ENCODE data around the gene NFKBIB.

Gene NFKBIB

DNA sequence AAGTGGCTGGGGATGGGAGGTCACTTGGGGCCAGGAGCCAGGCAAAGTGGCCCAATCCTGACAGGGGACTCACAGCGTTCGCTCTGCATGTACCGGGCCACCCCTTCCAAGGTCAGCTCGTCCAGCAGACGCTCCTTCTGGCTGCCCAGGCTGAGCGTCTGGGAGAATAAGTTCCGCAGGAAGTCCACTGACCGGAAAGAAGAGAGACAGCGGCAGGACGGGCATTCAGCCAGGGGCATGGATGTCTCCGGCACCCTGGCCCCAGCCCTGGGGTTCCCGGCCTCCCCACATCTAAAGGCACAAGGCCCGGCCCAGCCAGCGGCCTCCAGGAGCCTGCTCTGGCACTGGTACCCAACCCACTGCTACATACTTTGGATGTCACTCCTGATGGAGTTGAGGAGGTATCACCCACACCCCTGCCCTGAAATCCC is 6.4 kb upstream of the NFKBIB start:
- no peak overlapping the region for H3K4me3 ChIP-seq (ENCODE audit: low read depth, low read length)
- H3K4me1 ChIP-seq (ENCODE audit: control insufficient read depth, insufficient read depth, low read length): no peaks in the 10 kb centered on the region
- no peak overlapping the region for H3K9ac ChIP-seq (ENCODE audit: low read depth, low read length)
- no peaks in the 10 kb centered on the region for H3K9me3 ChIP-seq (ENCODE audit: control insufficient read depth, insufficient read depth, low read length)
- no peaks in the 10 kb centered on the region for H3K36me3 ChIP-seq (ENCODE audit: control insufficient read depth, insufficient read depth, low read length)
- peaks cover 6% of the 10 kb centered on the region for H3K27me3 ChIP-seq (ENCODE audit: control insufficient read depth, insufficient read depth, low read length)

GRCh38 chr19:38894968-38895367 is 4.8 kb upstream of the NFKBIB start:
- H3K9ac ChIP-seq (ENCODE audit: low read depth, low read length): no peak overlapping the region
- peaks cover 14% of the 10 kb centered on the region for H3K27me3 ChIP-seq (ENCODE audit: control insufficient read depth, insufficient read depth, low read length)
- H3K36me3 ChIP-seq (ENCODE audit: control insufficient read depth, insufficient read depth, low read length): no peaks in the 10 kb centered on the region
- no peak overlapping the region for H3K4me3 ChIP-seq (ENCODE audit: low read depth, low read length)
- H3K9me3 ChIP-seq (ENCODE audit: control insufficient read depth, insufficient read depth, low read length): no peaks in the 10 kb centered on the region
- no peaks in the 10 kb centered on the region for H3K4me1 ChIP-seq (ENCODE audit: control insufficient read depth, insufficient read depth, low read length)

GRCh38 chr19:38898788-38899446 is 852 bp upstream of the NFKBIB start:
- Histone ChIP-seq H3K4me1 (ENCODE audit: control insufficient read depth, insufficient read depth, low read length) (peaks cover 6% of the 10 kb centered on the region), H3K36me3 (ENCODE audit: control insufficient read depth, insufficient read depth, low read length) (no peaks in the 10 kb centered on the region), H3K9me3 (ENCODE audit: control insufficient read depth, insufficient read depth, low read length) (no peaks in the 10 kb centered on the region), H3K4me3 (ENCODE audit: low read depth, low read length) (peak overlapping the region; percentile 85), H3K27me3 (ENCODE audit: control insufficient read depth, insufficient read depth, low read length) (peaks cover 14% of the 10 kb centered on the region), H3K9ac (ENCODE audit: low read depth, low read length) (no peak overlapping the region)

DNA sequence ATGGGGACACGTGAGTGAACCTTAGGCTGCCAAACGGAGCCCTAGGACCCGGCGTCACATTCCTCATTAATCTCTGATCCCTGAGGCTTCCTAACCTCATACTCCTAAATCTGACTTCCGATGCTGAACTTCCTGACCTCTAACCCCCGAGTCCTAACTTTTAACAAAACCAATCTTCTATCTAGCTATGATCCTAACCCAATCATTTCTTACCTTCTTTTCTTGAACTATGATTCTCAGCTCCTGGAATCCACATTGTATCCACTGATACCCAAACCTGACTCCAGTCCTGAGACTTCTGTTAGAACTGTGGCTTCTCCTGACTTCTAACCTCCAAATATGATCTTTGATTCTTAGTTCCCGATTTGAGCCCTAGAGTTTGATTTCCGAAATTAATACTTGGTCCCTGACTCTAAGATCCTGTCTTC is 447 bp downstream of the NFKBIB start:
- H3K27me3 ChIP-seq (ENCODE audit: control insufficient read depth, insufficient read depth, low read length): peaks cover 14% of the 10 kb centered on the region
- H3K9me3 ChIP-seq (ENCODE audit: control insufficient read depth, insufficient read depth, low read length): no peaks in the 10 kb centered on the region
- peaks cover 6% of the 10 kb centered on the region for H3K4me1 ChIP-seq (ENCODE audit: control insufficient read depth, insufficient read depth, low read length)
- no peak overlapping the region for H3K9ac ChIP-seq (ENCODE audit: low read depth, low read length)
- H3K36me3 ChIP-seq (ENCODE audit: control insufficient read depth, insufficient read depth, low read length): peaks cover 7% of the 10 kb centered on the region
- H3K4me3 ChIP-seq (ENCODE audit: low read depth, low read length): peak overlapping the region; percentile 62

- H3K4me3 ChIP-seq (ENCODE audit: low read depth, low read length): peak overlapping the region; percentile 62
- peaks cover 12% of the 10 kb centered on the region for H3K36me3 ChIP-seq (ENCODE audit: control insufficient read depth, insufficient read depth, low read length)
- H3K4me1 ChIP-seq (ENCODE audit: control insufficient read depth, insufficient read depth, low read length): peaks cover 6% of the 10 kb centered on the region
- no peaks in the 10 kb centered on the region for H3K9me3 ChIP-seq (ENCODE audit: control insufficient read depth, insufficient read depth, low read length)
- H3K9ac ChIP-seq (ENCODE audit: low read depth, low read length): no peak overlapping the region
- peaks cover 14% of the 10 kb centered on the region for H3K27me3 ChIP-seq (ENCODE audit: control insufficient read depth, insufficient read depth, low read length)
These were observed 998 bp downstream of the NFKBIB start for GRCh38 chr19:38900743-38901190.

DNA sequence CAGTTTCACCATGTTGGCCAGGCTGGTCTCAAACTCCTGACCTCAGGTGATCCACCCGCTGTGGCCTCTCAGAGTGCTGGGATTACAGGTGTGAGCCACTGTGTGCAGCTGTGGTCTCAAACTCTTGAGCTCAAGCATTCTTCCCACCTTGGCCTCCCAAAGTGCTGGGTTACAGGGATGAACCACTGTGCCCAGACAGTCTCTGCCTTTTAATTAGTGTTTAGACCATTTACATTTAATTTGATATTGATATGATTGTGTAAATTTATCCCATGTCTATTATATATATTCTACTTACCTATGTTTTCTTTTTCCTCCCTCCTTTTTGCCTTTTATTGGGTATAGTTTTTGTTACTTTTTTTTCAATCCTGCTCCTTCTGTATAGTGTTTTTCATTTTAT is 1.9 kb downstream of the NFKBIB start:
- Histone ChIP-seq H3K9me3 (ENCODE audit: control insufficient read depth, insufficient read depth, low read length) (no peaks in the 10 kb centered on the region), H3K36me3 (ENCODE audit: control insufficient read depth, insufficient read depth, low read length) (peaks cover 14% of the 10 kb centered on the region), H3K27me3 (ENCODE audit: control insufficient read depth, insufficient read depth, low read length) (peaks cover 14% of the 10 kb centered on the region), H3K9ac (ENCODE audit: low read depth, low read length) (no peak overlapping the region), H3K4me3 (ENCODE audit: low read depth, low read length) (no peak overlapping the region), H3K4me1 (ENCODE audit: control insufficient read depth, insufficient read depth, low read length) (peaks cover 6% of the 10 kb centered on the region)

DNA sequence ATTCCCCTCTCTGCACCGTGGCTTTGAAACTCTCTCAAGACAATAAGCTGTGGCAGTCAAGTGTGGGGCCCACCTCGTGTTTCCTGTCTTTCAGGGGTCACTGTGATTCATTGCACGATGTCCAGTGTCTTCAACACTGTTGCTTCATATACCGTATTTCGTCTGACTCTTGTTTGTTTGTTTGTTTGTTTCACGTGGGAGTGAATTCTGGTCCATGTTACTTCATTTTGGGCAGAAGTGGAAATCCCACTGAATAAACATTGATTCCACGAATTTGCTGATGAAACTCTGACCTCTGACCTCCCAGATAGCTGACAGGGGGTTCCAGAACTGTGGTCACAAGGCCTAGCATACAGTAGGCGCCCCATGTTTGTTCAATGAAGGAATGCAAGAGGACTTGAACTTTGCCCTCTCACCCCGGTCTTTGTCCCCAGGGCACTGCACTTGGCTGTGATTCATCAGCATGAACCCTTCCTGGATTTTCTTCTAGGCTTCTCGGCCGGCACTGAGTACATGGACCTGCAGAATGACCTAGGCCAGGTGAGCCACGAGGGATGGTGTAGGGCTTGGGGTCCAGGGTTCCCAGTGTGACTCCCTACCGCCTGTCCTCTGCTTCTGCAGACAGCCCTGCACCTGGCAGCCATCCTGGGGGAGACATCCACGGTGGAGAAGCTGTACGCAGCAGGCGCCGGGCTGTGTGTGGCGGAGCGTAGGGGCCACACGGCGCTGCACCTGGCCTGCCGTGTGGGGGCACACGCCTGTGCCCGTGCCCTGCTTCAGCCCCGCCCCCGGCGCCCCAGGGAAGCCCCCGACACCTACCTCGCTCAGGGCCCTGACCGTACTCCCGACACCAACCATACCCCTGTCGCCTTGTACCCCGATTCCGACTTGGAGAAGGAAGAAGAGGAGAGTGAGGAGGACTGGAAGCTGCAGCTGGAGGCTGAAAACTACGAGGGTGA is 5.1 kb downstream of the NFKBIB start:
- Histone ChIP-seq H3K9ac (ENCODE audit: low read depth, low read length) (no peak overlapping the region), H3K36me3 (ENCODE audit: control insufficient read depth, insufficient read depth, low read length) (peaks cover 23% of the 10 kb centered on the region), H3K27me3 (ENCODE audit: control insufficient read depth, insufficient read depth, low read length) (no peaks in the 10 kb centered on the region), H3K9me3 (ENCODE audit: control insufficient read depth, insufficient read depth, low read length) (no peaks in the 10 kb centered on the region), H3K4me1 (ENCODE audit: control insufficient read depth, insufficient read depth, low read length) (peaks cover 6% of the 10 kb centered on the region), H3K4me3 (ENCODE audit: low read depth, low read length) (no peak overlapping the region)

DNA sequence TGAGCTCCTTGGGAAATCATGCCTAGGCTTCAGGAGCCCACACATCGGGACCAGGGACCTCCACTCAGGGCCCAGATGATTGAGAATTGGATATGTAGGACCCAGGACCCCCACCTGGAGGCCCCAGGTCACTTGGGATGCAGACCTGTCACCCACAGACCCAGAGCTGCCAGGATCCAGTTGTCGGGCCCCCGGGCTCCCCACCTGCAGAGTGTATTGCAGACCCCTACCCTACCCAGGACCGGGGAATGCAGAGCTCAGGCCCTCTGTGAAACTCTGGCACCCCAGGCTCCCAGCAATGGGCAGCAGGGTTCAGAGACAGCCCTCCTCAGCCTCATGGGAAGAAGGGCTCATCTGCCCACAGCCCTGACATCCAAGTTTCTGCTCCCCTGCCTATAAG is 5.9 kb downstream of the NFKBIB start:
- peaks cover 6% of the 10 kb centered on the region for H3K4me1 ChIP-seq (ENCODE audit: control insufficient read depth, insufficient read depth, low read length)
- peaks cover 23% of the 10 kb centered on the region for H3K36me3 ChIP-seq (ENCODE audit: control insufficient read depth, insufficient read depth, low read length)
- no peak overlapping the region for H3K4me3 ChIP-seq (ENCODE audit: low read depth, low read length)
- H3K27me3 ChIP-seq (ENCODE audit: control insufficient read depth, insufficient read depth, low read length): no peaks in the 10 kb centered on the region
- no peaks in the 10 kb centered on the region for H3K9me3 ChIP-seq (ENCODE audit: control insufficient read depth, insufficient read depth, low read length)
- no peak overlapping the region for H3K9ac ChIP-seq (ENCODE audit: low read depth, low read length)

- Histone ChIP-seq H3K9ac (ENCODE audit: low read depth, low read length) (no peak overlapping the region), H3K36me3 (ENCODE audit: control insufficient read depth, insufficient read depth, low read length) (peaks cover 23% of the 10 kb centered on the region)
These were observed 7.5 kb downstream of the NFKBIB start for GRCh38 chr19:38907227-38907626.

GRCh38 chr19:38907670-38908069 is 7.9 kb downstream of the NFKBIB start:
- Histone ChIP-seq H3K27me3 (ENCODE audit: control insufficient read depth, insufficient read depth, low read length) (no peaks in the 10 kb centered on the region), H3K4me1 (ENCODE audit: control insufficient read depth, insufficient read depth, low read length) (no peaks in the 10 kb centered on the region), H3K9me3 (ENCODE audit: control insufficient read depth, insufficient read depth, low read length) (no peaks in the 10 kb centered on the region), H3K9ac (ENCODE audit: low read depth, low read length) (no peak overlapping the region), H3K36me3 (ENCODE audit: control insufficient read depth, insufficient read depth, low read length) (peaks cover 23% of the 10 kb centered on the region), H3K4me3 (ENCODE audit: low read depth, low read length) (no peak overlapping the region)

More at GRCh38 chr19:38907227-38907626, 7.5 kb downstream of the NFKBIB start:
- no peaks in the 10 kb centered on the region for H3K4me1 ChIP-seq (ENCODE audit: control insufficient read depth, insufficient read depth, low read length)
- no peaks in the 10 kb centered on the region for H3K9me3 ChIP-seq (ENCODE audit: control insufficient read depth, insufficient read depth, low read length)
- no peaks in the 10 kb centered on the region for H3K27me3 ChIP-seq (ENCODE audit: control insufficient read depth, insufficient read depth, low read length)
- H3K4me3 ChIP-seq (ENCODE audit: low read depth, low read length): no peak overlapping the region

DNA sequence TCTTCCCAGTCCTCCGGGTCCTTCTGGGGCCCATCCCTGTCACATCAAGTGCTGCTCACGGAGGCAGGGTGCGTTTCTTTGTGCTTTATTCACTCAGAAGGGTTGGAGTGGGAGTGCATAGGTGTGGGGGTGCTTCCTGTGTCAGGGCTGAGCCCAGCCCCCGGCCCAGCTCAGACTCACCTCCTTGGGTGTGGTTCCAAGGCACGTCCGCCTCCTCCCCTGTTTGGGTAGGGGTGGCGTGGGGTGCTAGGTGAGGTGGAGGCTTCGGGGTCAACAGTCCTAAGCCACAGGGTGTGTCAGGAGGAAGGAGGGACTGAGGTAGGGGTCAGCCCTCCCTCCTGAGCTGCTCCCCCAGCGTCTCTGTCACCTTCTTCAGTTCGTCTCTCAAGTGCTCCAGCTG is 9.1 kb downstream of the NFKBIB start:
- peaks cover 23% of the 10 kb centered on the region for H3K36me3 ChIP-seq (ENCODE audit: control insufficient read depth, insufficient read depth, low read length)
- no peaks in the 10 kb centered on the region for H3K9me3 ChIP-seq (ENCODE audit: control insufficient read depth, insufficient read depth, low read length)
- no peak overlapping the region for H3K9ac ChIP-seq (ENCODE audit: low read depth, low read length)
- H3K4me3 ChIP-seq (ENCODE audit: low read depth, low read length): no peak overlapping the region
- no peaks in the 10 kb centered on the region for H3K27me3 ChIP-seq (ENCODE audit: control insufficient read depth, insufficient read depth, low read length)
- H3K4me1 ChIP-seq (ENCODE audit: control insufficient read depth, insufficient read depth, low read length): no peaks in the 10 kb centered on the region

DNA sequence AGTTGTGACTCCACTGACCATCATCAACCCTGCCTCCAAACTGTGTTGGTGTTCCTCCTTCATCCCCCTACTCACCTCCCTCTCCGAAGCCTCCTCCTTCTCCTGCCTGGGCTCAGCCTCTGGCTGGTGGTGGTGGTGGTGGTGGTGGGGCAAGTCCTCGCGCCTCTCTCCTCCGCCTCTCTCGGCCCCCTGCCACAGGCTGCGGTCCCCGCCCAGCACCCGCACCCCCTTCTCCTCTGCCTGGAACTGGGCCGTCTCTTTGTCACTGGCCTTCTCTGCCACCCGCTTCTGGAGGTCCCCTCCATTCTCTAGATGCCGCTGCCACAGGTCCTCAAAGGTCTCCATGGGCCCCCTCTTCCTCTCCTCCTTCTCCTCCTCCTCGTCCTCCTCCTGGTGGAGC is 10.7 kb downstream of the NFKBIB start:
- Histone ChIP-seq H3K4me1 (ENCODE audit: control insufficient read depth, insufficient read depth, low read length) (no peaks in the 10 kb centered on the region), H3K9ac (ENCODE audit: low read depth, low read length) (no peak overlapping the region), H3K9me3 (ENCODE audit: control insufficient read depth, insufficient read depth, low read length) (no peaks in the 10 kb centered on the region), H3K36me3 (ENCODE audit: control insufficient read depth, insufficient read depth, low read length) (peaks cover 13% of the 10 kb centered on the region), H3K4me3 (ENCODE audit: low read depth, low read length) (no peak overlapping the region), H3K27me3 (ENCODE audit: control insufficient read depth, insufficient read depth, low read length) (no peaks in the 10 kb centered on the region)

All from iPS-15b (cell line).